GM13977 (cell line): ENCODE measurements around the gene CPT1C.

ENCODE experiments used
- DNase-seq: peaks from one replicate; pipeline ENCODE4 v3.0.0; 2012; ENCODE audit warnings: low spot score
- CTCF ChIP-seq: IDR thresholded peaks from 2 replicates; pipeline ENCODE4 v1.5.1; 2012; ENCODE audit warnings: mild to moderate bottlenecking, control low read depth; ENCODE audit not compliant: insufficient read depth; ENCODE audit errors: extremely low read depth, missing control alignments
- in situ Hi-C: fragments of 300-500 bp; cut with MboI; formaldehyde crosslinking; loops from one replicate; pipeline ENCODE4 v1.12.0; 2022; ENCODE audit warnings: low sequenced_read_pairs, low pct_unique_long_range_greater_than_20kb, mixed read lengths, inconsistent platforms; ENCODE audit not compliant: unreplicated experiment

Gene CPT1C

GRCh38 chr19:49749055-49749716 lies 58.3 kb downstream of the CPT1C start:
- in situ Hi-C loops, result no loop called here
- DNase-seq, result no peak
- TF ChIP-seq CTCF, result no peak

- TF ChIP-seq CTCF, result no peak
- no peak for DNase-seq
- in situ Hi-C loops, result no loop called here
Observed at GRCh38 chr19:49749771-49750170, 58.9 kb downstream of the CPT1C start.

GRCh38 chr19:49752701-49753100 lies 61.8 kb downstream of the CPT1C start:
- TF ChIP-seq CTCF, result no peak
- in situ Hi-C loops, result no loop called here
- no peak for DNase-seq

DNA sequence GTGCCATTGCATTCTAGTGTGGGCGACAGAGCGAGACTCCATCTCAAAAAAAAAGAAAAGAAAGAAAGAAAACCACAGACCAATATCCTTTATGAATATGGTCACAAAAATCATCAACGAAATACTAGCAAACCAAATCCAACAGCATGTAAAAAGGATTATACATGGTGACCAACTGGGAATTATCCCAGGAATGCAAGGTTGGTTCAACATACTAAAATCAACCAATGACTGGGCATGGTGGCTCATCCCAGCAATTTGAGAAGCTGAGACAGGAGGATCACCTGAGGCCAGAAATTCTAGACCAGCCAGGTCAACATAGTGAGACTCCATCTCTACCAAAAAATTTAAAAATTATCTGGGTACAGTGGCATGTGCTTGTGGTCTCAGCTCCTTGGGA lies 65.0 kb downstream of the CPT1C start:
- TF ChIP-seq CTCF, result no peak
- in situ Hi-C loops, result no loop called here
- no peak for DNase-seq

- in situ Hi-C loops, result no loop called here
- no peak for TF ChIP-seq CTCF
- DNase-seq, result no peak
Observed at GRCh38 chr19:49758292-49758691, 67.4 kb downstream of the CPT1C start.

- no peak for TF ChIP-seq CTCF
- in situ Hi-C loops, result no loop called here
- DNase-seq, result no peak
Observed at GRCh38 chr19:49761249-49761624, 70.3 kb downstream of the CPT1C start.

- in situ Hi-C loops, result no loop called here
- peak; percentile 34 for TF ChIP-seq CTCF
- DNase-seq, result no peak
Observed at GRCh38 chr19:49761625-49762311, 70.9 kb downstream of the CPT1C start.
